Activated T-cell treated with anti-CD3 and anti-CD28 coated beads for 4 hours (primary cell): ENCODE data around the gene ANGPT4.

Experiments used
- DNase-seq: peaks from one replicate; pipeline ENCODE4 v3.0.0-alpha.2; 2020

The ANGPT4 gene

DNA sequence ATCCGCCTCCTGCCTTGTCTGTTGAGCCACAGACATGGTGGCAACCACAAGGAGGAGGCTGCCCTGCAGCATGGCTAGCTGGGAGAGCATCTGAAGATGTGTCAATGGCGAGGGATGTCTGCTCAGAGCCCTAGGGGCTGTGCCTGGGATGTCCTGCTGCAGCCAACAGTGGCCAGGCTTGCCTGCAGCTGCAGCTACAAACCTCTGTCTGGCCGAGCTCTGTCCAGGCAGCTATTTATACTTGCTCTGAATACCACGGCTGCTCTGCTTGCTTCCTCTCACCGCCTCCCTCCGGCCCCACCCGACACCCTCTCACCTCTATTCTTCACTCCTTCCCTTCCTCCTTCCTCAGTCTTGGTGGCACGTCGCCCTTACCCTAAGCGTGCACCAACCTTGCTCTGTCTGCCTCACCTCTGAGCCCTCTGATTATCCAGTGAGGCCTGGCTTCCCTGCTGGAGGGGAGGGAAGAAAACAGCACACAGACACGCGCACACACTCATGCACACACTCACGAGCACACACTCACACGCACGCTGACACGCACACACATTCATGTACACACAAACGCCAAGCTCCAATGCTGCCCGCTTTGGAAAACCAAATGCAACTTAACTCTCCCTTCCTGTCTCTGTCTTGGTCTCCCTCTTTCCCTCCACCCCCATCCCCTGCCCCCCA lies at the start of gene ANGPT4:
Gene ANGPT4, minus strand, starts transcription at position 210 of the 675 bp plus-strand sequence. Its CDS starts 120 bp downstream, at position 90.
- DNase-seq: no peak

- DNase-seq: no peak
Measured at GRCh38 chr20:963795-964194, 47.7 kb upstream of the ANGPT4 start.

DNA sequence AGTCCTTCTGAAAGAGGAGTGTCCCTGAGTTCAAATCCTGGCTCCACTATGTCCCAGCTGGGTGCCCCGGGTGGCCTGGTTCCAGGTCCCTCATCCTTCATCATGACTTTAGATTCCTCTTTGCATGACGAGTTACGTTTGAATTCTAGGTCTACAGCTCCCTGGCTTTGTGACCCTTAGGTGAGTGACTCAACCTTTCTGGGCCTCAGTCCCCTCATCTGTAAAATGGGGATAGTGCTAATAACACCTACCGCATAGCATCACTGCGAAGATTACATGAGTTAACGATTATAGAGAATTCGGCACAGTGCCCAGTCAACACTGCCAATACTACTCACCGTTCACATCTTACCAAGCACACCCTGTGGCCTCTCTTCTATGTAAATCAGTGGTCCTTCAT lies 46.5 kb upstream of the ANGPT4 start:
- no peak for DNase-seq

- DNase-seq: no peak
Measured at GRCh38 chr20:962223-962622, 46.1 kb upstream of the ANGPT4 start.

- DNase-seq: no peak
Measured at GRCh38 chr20:961768-962167, 45.6 kb upstream of the ANGPT4 start.

DNA sequence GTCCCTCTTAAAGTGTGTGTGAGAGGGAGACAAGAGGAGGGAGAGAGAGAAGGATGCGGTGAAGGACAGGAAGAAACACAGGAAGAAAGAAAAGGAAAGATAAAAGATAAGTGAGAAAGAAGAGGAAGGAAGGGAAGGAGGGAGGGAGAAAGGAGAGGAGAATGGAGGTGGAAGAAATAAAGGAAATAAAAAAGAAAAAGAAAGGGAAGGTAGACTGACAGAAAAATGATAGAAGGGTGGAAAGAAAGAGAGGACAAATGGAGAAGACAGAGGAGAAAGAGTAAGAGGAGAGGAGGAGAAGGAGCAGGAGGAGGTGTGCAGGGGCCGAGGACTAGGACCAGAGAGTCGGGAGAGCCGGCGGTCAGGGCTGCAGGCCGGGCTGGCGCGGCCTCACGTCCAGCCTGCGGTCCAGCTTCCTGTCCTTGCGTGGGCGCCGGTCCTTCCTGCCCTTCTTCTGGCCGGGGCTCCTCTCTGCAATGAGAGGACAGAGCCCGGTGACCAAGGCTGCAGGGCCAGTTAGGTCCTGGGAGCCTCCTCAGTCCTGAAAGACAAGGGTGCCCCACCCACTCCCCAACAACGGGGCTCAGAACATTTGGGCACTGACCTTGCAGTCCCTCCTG lies 44.0 kb upstream of the ANGPT4 start:
- no peak for DNase-seq

DNA sequence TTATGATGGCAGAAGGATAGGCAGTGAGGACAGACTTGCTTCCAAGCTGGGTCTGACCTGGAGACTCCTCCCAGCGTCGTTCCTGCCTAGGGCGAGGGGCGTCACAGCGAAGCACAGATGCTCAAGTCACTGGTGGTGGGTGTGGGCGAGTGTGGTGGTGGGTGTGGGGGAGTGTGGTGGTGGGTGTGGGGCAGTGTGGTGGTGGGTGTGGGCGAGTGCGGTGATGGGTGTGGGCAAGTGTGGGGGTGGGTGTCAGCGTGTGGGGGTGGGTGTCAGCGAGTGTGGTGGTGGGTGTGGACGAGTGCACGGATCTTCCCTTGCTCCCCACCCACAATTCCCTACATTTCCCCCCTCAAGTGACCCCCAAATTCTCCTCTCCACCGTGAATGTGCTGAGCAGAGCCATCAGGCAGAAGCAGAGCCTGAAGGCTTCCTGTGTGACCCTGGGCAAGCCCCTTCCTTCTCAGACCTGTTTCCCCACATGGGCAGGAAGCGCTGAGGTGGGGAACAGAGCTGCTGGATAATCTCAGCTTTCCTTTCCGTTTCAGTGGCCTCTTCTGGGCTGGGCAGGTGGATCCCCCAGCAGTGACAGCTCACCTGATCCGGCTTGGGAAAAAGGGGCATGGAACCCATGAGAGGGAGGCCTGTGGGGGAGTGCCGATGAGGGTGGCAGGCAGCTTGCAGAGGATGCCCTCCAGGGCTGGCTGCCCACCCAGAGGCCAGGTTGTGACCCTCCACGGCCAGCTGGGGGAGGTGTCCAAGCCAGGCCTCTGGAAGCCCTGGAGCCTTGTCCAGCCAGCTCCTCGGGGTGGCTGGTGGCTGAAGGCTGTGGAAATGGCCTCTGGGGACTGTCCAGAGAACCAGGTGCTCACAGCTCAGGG lies 43.0 kb upstream of the ANGPT4 start:
- DNase-seq: no peak

DNA sequence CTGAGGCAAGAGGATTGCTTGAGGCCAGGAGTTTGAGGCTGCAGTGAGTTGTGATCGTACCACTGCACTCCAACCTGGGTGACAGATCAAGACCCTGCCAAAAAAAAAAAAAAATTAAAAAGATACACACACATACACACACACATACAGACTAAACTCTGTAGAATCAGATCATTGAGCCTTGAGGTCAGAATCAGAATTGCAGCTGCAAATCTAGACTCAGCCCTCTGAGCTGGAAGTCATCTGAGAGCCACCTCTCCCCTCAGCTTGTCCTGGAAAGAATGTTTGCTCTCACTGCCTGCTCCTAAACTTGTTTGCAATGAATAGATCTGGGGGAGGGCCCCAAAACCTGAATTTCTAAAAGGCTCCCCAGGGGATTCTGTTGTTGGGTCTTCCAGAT lies 41.4 kb upstream of the ANGPT4 start:
- DNase-seq: no peak

DNA sequence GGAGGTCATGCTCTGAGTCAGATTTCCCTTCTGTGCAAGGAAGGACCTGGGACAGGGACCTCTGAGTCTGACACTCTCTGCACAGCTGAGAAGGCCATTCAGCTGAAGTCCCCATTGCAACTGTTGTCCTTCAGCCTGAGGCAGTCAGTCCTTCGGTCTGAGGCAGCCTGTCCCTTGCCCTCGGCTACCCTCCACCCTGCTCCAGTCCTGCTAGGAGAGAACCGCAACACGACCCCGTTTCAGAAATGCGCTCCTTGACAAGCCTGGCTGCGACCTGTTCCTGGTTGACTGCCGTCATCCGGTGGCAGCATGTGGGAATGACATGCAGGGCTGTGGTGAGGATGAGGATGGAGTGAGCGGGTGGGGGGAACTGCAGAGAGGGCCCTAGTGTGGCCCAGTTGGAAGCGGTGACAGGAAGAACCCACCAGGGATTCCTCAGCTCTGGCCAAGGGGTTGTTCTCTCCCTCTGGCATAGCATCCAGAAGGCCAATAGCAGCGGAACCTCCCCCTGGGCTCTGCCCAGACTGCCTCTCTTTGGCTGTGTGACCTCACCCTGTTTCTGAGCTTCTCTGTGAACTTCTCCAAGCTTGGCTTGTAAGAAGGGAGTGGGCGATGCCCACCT lies 40.3 kb upstream of the ANGPT4 start:
- peak; percentile 73 for DNase-seq

DNA sequence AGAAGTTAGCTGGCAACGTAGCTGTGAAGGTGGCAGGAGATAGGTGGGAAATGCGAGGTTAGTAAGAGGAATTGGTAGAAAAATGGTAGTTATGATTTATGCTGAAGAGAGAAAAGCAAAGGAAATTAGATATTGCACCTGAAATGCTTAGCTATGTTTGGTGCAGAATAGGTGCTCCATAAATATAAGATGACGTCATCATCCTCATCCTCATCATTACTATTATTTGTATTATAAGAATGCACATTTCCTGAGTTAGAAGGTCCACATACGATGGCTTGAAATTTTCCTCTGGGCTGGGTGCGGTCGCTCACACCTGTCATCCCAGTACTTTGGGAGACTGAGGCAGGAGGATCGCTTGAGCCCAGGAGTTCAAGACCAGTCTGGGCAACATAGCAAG lies 39.5 kb upstream of the ANGPT4 start:
- DNase-seq: no peak

DNA sequence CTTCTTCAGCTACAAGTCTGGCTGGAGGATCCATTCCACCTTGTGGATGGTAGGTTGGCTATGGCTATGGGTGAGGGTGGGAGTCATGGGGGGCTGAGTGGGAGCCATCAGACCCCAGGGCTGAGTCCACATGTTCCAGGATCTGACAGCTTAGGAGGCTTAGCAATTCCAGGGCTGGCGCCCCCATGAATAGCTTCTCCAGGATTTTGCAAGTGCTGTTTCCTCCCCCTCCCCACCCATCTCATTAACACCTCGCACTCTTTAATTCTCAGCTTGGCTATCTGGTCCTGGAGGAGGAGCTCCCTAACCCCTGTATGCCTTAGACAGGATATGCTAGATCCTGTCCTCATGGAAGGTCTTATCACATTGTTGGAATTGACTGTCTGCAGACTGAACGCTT lies 39.0 kb upstream of the ANGPT4 start:
- no peak for DNase-seq

- DNase-seq: no peak
Measured at GRCh38 chr20:953742-954141, 37.6 kb upstream of the ANGPT4 start.

GRCh38 chr20:952196-952795 lies 36.2 kb upstream of the ANGPT4 start:
- no peak for DNase-seq

DNA sequence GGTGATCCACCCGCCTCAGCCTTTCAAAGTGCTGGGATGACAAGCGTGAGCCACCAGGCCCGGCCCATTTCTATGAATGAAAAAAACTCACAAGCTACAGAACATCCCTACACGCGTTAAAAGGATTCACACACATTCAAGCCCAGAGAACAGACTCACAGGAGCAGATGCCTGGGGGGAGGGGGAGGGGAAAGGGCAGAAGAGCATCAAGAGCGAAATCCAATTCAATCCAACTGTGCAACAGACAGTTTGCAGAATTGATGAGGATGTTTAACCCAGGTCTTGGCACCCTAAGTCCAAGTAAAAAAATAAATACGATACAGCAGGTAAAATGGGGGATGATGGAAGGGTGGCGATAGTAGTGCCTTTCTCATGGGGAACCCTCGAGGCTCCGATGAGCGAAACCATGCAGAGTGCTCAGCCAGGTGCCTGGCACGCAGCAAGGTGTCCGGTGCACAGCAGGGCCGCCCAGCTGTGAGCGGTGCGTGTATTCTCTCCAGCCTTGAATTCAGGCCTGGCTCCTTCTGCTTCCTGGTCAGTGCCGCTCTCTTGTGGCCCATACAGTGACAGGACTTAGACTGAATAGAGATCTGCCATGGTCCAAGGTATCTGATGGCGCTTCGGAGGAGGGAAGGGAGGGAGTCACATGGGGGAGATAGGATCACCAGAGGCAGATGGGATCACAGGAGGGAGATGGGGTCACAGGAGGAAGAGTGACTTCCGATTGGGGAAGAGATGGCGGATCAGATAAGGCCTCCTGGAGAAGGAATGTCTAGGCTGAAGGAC lies 35.4 kb upstream of the ANGPT4 start:
- no peak for DNase-seq

- DNase-seq: no peak
Measured at GRCh38 chr20:949717-950116, 33.6 kb upstream of the ANGPT4 start.

DNA sequence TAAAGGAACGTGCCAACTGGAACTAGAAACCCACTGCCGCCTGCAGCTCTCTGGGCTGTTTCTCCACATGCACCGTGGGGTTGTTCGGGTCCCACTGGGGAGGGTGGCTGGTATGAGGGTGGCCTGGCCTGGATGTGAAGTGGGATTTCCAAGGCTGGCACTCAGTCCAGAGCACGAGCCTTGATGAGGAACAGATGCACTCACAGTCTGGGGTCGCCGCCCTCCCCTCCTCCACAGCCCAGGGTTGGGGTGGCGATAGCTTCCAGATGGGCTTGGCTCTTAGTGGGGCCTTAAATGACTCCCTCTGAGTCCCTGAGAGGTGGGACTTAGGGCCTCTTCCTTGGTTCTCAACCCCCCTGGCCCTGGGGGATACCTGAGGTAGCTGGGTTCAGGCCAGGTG lies 30.7 kb upstream of the ANGPT4 start:
- no peak for DNase-seq

GRCh38 chr20:945841-946240 lies 29.7 kb upstream of the ANGPT4 start:
- DNase-seq: no peak

GRCh38 chr20:944774-945410 lies 28.8 kb upstream of the ANGPT4 start:
- no peak for DNase-seq

GRCh38 chr20:944148-944547 lies 28.0 kb upstream of the ANGPT4 start:
- no peak for DNase-seq

DNA sequence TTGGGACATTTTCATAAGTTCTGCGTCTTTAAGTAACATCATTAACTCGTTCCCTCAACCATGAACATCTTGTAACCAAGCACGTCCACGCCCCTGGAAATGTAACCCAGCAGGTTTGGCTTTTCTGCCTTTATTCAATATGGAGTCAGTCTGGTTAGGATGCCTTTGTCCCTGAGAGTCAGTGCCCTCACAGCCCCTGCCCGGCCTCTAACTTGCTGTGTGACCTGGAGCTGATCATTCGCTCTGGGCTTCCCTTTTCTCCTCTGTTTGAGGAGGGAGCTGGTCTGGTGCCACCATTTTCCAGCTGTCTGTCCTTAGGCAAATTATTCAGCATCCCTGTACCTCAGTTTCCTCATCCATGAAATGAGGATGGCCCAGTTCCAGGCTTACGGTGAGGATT lies 26.5 kb upstream of the ANGPT4 start:
- no peak for DNase-seq

DNA sequence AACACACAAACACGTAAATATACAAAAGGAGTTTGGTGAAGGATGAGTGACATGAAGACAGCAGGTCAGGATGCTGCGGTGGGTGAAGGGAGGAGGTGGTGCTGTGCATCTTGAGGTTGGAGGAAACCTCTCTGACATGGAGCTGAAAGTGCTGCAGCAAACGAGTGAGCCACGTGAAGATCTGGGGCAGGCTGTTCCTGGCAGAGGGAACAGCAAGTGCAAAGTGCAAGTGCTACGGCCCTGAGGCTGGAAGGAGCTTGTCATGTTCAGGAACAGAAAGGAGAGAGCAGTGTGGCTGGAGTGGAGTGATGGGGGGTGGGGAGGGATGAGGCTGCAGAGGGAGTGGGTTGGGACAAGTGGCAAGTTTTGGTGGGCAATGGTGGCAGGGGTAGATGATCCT lies 24.8 kb upstream of the ANGPT4 start:
- no peak for DNase-seq

DNA sequence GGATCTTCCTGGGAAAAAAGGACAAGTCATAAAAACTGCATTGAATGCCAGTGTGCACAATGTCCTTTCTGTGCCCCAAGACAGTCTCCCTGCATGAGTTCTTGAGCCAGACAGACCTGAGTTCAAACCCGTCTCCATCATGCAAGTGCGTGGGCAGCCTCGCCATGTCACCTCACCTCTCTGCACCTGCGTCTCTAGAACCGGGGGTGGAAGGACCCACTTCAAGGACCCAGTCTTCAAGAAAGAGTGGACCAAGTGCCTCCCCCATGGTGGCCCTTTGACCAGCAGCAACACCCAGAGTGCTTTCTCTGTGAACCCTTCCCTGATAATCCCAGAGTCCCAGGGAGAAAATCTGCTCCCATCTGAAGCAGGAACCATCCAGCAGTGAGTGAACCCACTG lies 23.5 kb upstream of the ANGPT4 start:
- DNase-seq: no peak
